GM12801 (cell line): ENCODE results near the gene SIM2.

Source experiments
- TF ChIP-seq, protein P1 (sequence below): IDR thresholded peaks from one replicate; pipeline ENCODE4 v1.5.1; 2011; ENCODE audit warnings: control low read depth; ENCODE audit not compliant: insufficient read length; ENCODE audit errors: extremely low read depth

The SIM2 gene

DNA sequence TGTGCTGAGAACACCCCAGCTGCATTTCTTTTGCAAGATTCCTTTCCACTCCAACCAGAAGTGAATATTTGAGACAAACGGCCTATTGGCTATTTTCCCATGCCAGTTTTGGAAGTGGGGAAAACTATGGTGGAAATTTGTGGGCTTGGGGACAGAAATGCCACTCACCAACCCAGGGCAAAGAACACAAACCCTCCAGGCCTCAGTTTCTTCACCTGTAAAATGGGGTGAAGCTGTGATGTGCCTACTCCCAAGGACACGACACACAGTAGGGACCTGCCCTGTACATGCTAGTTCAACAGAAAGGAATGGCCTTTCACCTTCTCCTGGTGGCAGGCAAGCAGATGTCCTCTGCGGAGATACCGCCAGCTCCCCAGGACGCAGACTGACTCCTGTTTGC is 46.5 kb downstream of the SIM2 start:
- TF ChIP-seq, protein P1, sequence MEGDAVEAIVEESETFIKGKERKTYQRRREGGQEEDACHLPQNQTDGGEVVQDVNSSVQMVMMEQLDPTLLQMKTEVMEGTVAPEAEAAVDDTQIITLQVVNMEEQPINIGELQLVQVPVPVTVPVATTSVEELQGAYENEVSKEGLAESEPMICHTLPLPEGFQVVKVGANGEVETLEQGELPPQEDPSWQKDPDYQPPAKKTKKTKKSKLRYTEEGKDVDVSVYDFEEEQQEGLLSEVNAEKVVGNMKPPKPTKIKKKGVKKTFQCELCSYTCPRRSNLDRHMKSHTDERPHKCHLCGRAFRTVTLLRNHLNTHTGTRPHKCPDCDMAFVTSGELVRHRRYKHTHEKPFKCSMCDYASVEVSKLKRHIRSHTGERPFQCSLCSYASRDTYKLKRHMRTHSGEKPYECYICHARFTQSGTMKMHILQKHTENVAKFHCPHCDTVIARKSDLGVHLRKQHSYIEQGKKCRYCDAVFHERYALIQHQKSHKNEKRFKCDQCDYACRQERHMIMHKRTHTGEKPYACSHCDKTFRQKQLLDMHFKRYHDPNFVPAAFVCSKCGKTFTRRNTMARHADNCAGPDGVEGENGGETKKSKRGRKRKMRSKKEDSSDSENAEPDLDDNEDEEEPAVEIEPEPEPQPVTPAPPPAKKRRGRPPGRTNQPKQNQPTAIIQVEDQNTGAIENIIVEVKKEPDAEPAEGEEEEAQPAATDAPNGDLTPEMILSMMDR, result no peak

DNA sequence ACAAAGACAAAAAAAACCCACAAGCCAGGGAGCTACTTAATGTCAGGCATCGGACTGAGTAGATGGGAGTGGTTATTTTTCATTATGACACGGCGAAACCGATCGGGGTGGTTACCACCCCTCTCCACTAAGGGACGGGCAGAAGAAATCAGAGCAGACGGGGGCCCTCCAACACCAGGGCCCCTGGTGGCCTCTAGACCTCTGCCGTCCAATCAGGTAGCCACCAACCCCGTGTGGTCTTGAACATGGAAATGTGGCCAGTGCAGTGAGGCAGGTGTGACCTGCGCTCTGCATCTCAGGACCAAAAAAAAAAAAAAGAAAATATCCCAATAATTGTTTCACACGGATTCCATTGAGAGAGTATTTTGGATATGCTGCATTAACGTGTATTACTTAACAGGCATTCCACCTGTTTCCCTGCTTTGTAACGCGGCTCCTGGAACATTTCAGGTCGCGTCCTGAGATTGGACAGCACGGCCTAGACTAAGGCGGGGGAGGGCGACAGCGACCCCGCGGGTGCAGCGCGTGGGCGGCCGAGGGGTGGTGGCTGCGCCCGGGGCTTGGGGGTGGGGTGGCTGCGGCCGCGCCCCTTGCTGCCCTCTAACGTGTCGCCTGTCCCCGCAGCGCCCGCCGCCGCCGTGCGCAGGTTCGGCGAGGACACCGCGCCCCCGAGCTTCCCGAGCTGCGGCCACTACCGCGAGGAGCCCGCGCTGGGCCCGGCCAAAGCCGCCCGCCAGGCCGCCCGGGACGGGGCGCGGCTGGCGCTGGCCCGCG is 48.3 kb downstream of the SIM2 start:
- TF ChIP-seq, protein P1, result no peak

DNA sequence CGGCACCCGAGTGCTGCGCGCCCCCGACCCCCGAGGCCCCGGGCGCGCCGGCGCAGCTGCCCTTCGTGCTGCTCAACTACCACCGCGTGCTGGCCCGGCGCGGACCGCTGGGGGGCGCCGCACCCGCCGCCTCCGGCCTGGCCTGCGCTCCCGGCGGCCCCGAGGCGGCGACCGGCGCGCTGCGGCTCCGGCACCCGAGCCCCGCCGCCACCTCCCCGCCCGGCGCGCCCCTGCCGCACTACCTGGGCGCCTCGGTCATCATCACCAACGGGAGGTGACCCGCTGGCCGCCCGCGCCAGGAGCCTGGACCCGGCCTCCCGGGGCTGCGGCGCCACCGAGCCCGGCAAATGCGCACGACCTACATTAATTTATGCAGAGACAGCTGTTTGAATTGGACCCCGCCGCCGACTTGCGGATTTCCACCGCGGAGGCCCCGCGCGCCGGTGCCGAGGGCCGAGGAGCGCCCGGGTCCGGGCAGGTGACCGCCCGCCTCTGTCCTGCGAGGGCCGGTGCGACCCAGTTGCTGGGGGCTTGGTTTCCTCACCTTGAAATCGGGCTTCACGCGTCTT is 49.0 kb downstream of the SIM2 start:
- TF ChIP-seq, protein P1, result no peak

DNA sequence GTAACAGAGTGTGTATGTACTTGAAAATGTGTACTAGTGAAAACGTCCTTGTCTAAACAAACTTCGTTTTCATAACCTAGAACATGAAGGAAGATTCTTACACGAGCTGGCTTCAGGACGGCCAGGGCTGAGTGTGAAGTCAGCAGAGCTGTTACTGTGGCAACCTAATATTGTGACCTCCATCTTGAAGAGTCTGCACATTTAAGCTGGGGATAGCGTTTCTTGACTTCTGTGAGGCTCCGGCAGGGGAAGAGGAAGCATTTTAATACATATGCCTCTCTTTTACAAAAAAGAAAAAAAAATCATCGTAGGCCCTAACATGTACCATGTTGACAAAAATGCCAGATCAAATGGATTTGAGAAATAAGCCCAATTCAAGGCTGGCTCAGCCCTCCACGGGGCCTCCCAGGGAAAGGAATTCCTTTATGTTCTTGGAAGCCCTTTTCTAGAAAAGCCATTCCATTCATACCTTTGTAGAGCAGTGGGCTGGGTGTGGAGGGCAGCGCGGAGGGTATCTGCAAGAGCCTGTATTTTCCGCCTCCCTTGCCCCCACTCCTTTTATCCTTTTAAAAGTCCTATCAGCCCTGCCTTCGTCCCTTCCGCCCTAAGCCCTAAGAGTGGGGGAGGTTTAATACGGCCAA is 51.1 kb downstream of the SIM2 start:
- TF ChIP-seq, protein P1, result no peak

DNA sequence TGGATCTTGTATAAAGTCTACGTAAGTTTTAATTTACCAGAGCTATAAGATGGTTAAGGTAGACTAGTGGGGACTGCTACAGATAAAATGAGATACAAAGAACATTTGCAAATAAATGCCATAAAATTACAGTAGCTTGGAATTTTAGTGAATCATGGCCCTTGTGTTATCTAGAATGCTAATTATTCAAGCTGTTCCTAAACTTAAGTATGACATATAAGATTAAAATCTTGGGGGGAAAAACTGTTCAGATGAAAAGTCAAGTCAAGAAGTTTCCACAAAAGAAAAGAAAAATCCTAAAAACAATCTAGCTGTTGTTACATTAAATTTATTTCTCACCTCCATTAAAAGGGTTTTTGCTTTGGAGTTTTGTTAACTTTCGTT is 51.7 kb downstream of the SIM2 start:
- TF ChIP-seq, protein P1, result no peak

DNA sequence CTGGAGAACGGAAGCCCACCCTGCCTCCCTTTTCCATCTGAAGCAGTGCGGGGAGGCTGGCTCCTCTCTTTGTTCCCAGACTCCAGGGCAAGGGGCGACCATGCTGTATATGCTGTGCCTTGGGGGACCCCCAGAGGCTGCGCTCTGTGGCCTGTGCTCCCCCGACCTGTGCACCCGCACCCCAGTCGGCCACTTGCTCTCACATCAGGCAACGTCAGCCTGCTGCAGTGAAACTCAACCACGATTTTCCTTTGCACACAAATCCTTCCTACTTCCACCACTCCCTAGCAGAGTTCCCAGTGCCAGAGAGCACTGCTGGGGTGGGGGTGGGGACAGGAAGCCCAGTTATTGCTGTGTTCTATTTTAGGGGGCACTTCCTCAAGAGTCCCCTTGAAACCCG is 52.5 kb downstream of the SIM2 start:
- TF ChIP-seq, protein P1, result no peak

DNA sequence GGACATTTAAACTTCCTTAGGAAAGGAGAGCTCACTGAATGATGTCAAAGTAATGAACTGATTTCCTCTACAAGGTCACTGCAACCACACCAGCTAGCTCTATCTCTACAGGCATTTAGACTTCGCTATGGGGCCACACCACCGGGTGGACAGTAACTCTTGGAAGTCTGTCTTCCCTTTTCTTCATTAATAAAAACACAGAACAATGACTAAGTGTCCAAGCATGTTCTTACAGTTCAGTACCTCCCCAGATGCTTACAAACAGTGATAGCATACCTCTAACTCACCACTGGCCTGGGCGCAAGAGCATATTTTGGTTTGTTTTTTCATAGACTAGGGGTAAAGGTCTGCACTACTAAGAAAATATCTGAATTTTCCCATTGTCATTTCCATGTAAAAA is 54.6 kb downstream of the SIM2 start:
- TF ChIP-seq, protein P1, result no peak
